TTC549 (cell line): ENCODE results near the gene USP49.
A peak's percentile ranks its signal among the peaks of the same experiment; 100 is the strongest.
"Not testable (repeated sequence)": the region's sequence is repeated elsewhere in the genome, so short reads cannot be mapped to it uniquely, and the experiment has no call there.

ENCODE experiments used
- FAIRE-seq: peaks from 2 replicates; lab custom pipeline; 2012; peaks lifted over from hg19 to GRCh38; lab: Jason Lieb, UNC

The USP49 gene

GRCh38 chr6:41872147-41872546 lies 23.0 kb downstream of the USP49 start:
- no peak for FAIRE-seq

- no peak for FAIRE-seq
Measured at GRCh38 chr6:41871691-41872090, 23.5 kb downstream of the USP49 start.

DNA sequence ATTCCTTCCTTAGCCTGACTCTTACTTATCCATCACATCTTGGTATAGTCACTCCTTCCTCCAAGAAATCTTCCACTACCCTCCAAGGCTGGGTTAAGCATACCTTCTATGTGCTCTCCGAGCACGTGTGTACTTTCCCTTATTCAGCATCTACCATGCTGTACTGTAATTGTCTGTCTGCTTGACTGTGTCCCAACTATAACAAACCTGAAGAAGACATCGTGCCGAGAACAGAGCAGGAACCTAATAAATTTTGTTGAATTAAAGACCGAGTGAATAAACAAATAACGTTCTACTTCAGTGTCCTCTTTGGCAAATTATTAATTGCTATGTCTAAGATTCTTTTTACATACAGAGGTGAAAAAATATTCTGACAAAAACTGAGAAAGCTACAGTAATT lies 35.8 kb downstream of the USP49 start:
- FAIRE-seq = no peak

DNA sequence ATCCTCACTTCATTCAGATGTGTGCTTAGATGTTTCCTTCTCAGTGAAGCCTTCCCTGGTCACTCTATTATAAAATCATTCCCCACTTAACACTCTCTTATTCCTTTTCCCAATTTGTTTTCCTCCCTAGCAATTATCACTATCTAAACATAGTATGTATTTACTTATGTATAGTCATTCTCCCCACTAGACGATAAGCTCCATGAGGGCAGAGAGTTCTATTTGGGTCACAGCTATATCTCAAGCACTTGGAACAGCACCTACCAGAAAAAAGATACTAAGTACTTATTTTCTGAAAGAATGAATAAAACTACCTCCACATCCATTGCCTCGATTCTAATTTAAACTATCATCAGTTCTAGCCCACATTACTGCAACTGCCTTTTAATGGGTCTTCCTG lies 36.5 kb downstream of the USP49 start:
- FAIRE-seq = no peak

DNA sequence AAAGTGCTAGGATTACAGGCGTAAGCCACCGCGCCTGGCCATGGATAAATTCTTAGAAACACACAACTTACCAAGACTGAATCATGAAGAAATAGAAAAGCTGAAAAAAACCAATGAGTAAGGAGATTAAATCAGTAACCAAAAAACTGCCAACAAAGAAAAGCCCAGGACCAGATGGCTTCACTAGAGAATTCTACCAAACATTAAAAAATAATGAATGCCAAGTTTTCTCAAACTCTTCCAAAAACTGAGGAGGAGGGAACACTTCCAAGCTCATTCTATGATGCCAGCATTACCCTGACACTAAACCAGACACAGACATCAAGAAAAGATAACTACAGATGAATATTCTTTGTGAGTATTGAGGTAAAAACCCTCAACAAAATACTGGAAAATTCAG lies 44.3 kb downstream of the USP49 start:
- FAIRE-seq = no peak

- FAIRE-seq = peak; percentile 90
Measured at GRCh38 chr6:41846666-41847237, 48.4 kb downstream of the USP49 start.

DNA sequence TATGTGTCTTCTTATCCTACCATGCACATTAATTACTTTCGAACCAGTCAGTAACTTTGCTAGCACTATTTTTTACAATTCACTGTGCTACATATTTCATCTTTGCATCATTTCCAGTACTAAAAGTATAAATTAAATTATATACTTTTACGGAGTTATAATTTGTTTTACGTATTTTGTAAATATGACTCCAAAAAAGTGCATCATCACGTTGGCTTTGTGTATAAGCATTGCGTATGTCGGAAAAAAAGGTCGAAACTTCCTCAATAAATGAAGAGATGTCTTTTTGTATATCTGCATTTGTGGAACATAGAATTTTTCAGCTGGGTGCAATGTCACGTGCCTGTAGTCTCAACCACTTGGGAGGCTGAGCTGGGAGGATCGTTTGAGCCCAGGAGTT lies 52.0 kb downstream of the USP49 start:
- FAIRE-seq = no peak

GRCh38 chr6:41840326-41840725 lies 54.8 kb downstream of the USP49 start:
- FAIRE-seq = no peak

DNA sequence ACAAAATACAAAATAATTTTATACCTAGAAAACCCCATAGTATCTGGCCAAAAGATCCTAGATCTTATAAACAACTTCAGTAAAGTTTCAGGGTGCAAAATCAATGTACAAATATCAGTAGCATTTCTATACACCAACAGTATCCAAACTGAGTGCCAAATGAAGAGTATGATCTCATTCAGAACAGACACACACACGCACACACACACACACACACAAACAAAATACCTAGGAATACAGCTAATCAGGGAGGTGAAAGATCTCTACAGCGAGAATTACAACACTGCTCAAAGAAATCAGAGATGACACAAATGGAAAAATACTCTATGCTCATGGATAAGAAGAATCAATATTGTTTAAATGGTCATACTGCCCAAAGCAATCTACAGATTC lies 58.5 kb downstream of the USP49 start:
- FAIRE-seq = no peak

GRCh38 chr6:41836022-41836659 lies 59.0 kb downstream of the USP49 start:
- no peak for FAIRE-seq

DNA sequence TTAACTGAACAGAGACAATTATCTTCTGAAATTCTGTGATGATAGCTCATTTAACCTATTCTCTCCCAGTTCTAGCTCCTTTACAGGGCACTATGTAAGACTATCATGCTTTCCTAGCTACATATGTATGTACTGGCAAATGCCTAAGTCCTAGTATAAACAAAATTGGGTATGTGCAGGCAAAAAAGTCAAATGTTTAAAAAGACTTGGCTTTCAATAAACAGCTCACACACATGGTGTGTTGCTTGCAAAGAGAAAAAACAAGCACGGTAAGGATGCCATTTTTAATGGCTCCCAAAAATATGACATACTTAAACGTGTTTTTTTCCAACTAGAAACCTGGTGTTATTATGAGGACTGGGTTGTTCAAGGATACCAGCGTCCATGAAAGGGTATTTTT lies 62.9 kb downstream of the USP49 start:
- no peak for FAIRE-seq

- no peak for FAIRE-seq
Measured at GRCh38 chr6:41826343-41827022, 68.7 kb downstream of the USP49 start.

DNA sequence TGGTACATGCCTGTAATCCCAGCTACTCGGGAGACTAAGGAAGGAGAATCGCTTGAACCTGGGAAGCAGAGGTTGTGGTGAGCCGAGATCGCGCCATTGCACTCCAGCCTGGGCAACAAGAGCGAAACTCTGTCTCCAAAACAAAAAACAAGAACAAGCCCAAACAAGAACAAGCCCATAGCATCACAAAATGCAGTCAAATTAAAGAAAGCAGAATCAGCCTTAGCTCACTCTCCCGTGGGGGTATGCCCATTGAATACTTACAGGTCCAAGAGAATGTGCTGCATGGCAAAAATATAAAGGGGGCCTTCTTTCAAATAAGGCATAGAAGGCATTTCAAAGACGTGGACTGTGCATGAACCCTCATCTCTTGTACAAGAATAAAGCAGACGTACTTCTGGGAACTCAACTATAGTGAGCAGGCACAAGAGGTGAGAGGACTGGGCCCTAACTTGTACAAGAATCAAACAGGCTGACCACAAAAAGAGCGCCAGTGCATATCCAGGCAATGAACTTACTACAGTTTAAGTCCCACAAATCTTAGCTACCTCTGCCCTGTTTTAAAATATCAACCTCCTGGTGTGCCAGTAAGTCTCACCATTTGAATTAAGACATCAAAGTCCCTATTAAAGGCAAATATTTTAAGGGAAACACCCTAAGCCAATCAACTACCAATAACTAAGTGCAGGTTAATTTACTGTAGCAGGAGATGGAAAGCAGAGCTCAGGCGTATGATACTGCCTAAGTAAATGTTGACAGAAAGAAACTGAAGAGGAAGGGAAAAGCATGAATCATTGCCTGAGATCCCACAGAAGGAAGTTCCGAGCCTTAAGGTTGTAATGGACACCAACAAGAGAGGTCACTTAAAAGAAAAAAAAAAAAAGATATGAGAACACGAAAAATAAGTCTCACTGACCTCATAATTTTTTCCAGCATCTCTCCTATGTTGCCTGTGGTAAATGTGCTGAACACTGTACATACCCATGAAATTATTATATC lies 70.3 kb downstream of the USP49 start:
- no peak for FAIRE-seq

- FAIRE-seq = no peak
Measured at GRCh38 chr6:41823178-41823577, 72.0 kb downstream of the USP49 start.

DNA sequence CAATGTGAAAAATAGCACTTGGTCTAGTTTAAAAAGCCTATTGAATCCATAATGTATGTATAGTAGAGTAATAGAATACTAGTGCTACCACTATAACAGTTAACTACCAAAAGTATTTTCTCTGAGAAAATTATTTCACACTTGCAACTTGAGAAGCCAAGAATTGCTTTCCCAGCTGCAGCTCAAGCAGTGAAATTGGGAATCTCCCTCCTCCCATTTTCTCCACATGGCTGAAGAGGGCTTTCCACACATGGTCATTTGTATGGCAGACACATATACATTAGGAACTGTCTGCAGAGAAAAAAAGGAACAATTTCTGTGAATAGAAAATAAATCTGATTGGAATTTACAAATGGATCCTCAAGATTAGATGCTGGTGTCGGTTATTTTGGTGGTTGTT lies 73.2 kb downstream of the USP49 start:
- FAIRE-seq = no peak

- FAIRE-seq = no peak
Measured at GRCh38 chr6:41821266-41821665, 73.9 kb downstream of the USP49 start.

DNA sequence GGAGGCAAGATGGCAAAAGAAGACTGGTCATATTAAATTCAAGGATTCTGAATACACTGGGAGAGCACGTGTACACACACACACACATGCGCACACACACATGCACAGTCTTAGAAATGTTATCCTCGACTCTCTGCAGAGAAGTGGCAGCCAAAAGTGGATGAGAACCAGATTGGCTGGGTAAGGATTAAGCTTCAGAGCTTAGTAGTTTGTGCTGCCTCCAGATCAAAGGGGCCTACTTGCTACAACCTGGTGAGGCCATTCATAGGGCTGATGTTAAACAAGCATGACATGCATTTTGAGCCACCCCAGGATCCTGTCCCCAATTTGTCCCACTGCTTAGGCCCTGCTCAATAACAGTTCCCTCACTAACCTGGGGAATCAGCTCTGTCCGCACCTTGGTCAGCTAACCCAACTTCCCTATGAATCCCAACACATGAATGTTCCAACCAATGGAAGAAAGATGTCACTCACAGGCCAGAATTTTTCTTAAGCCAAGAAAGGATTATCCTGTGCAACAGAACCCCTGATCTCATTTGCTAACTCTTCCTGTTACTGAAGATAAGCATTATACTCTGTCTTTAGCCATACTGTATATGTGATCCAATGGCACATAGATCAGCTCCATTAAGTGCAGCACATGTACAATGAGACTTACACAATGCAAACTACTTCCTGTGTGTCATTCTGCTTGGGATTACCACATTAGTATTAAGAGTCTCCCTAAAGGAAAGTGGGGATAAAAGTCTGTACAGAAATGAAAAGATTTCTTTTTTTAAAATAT lies 76.7 kb downstream of the USP49 start:
- FAIRE-seq = no peak

- no peak for FAIRE-seq
Measured at GRCh38 chr6:41815587-41815986, 79.6 kb downstream of the USP49 start.

GRCh38 chr6:41814629-41815028 lies 80.5 kb downstream of the USP49 start:
- FAIRE-seq = no peak

GRCh38 chr6:41813956-41814355 lies 81.2 kb downstream of the USP49 start:
- FAIRE-seq = no peak

GRCh38 chr6:41813469-41813868 lies 81.7 kb downstream of the USP49 start:
- no peak for FAIRE-seq

DNA sequence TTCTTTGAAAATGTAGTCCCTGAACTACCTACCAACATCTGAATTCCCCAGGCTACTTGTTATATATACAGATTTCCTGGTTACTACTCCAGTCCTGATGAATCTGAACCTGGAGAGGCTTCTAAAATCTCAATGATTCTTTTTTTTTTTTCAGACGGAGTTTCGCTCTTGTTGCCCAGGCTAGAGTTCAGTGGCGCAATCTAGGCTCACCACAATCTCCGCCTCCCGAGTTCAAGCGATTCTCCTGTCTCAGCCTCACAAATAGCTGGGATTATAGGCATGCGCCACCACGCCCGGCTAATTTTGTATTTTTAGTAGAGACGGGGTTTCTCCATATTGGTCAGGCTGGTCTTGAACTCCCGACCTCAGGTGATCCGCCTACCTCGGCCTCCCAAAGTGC lies 83.2 kb downstream of the USP49 start:
- FAIRE-seq = not testable (repeated sequence)
